ENCODE results near the gene CLEC2B.

Gene CLEC2B

DNA sequence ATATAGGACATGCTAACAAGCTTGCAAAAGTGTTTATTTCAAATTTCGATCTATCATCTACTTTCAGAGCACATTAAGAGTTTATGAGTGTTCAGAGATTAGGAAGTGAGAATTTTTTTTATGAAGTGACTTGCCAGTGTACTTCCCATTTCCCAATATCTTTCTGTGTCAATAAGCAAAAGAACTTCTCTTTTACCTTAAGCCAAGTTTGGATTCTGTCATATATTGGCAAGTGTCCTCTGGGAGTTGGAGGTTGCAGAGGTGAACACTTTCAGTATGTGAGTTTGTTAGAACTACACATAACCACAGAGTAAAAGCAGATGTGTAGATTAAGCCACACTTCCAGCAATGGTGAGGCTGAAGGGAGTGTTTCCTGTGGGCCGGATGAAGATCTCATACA, 58.5 kb downstream of the CLEC2B start:
- in situ Hi-C loops (cut with HindIII; ENCODE audit: low sequenced_read_pairs), result no loop called here

DNA sequence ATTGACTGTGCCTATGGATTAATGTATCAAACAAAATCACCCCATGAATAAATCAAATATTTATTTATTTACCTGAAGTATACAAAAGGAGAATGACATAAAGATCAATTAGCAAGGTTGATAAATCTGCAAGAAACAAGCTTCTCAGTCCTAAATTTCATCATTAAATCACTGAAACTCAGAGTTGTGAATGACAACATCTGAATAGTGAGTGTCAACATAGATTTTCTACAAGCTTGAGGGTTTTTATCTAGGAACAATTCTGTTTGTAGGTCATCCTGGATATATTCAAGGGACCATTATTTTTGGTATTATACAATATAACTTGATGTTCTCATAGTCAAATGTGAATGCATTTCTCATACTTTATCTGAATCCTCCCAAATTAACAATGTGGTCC, 59.3 kb downstream of the CLEC2B start:
- in situ Hi-C loops (cut with HindIII; ENCODE audit: low sequenced_read_pairs), result no loop called here

DNA sequence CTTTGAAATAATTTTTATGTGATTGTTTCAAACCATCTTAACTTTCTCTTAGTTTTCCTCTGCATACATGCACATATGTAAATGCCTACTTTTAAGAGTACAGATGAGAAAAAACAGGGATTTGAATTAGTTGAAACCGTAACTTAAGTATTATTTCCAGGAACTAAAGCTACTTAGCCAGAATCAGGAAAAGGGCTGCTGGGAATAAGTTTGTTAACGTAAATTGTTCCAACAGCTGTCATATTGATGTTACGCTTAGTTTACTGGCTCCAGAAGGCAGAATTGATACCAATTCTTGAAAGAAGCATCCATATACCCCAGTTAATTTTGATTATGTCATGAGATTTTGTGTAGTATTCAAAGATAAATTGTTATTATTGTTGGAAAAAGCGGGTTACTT, 59.8 kb downstream of the CLEC2B start:
- in situ Hi-C loops (cut with HindIII; ENCODE audit: low sequenced_read_pairs), result no loop called here

DNA sequence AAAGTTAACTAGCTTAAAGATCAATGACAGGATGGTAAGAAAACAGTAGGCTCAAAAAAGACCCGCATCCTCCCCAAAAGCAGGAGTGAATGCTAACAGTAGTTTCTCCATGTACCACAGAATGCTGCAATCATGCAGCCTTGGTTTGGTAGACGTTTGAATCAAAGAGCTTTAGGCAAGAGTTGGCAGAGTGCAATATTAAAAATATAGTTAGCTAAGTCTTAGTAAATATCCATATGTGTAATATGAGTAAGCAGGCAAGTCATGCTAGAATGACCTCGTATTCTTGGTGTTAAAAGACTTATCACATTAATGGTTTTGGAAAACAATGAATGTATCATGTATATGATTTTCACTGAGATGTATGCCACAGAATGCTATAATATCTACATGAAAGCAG, 60.6 kb downstream of the CLEC2B start:
- in situ Hi-C loops (cut with HindIII; ENCODE audit: low sequenced_read_pairs), result no loop called here

DNA sequence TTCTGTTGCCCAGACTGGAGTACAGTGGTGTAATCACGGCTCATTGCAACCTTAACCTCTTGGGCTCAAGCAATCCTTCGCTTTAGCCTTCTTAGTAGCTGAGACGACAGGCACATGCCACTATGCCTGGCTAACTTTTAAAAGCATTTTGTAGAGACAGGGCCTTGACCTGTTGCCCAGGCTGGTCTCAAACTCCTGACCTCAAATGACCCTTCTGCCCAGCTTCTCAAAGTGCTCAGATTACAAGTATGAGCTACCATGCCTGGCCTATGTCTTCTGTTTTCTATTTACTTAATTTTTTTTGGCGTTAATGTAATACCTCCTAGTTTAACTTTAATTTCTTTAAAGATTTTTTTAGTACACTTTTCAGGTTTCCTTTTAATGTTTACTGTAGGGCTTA, 62.4 kb downstream of the CLEC2B start:
- in situ Hi-C loops (cut with HindIII; ENCODE audit: low sequenced_read_pairs), result no loop called here

DNA sequence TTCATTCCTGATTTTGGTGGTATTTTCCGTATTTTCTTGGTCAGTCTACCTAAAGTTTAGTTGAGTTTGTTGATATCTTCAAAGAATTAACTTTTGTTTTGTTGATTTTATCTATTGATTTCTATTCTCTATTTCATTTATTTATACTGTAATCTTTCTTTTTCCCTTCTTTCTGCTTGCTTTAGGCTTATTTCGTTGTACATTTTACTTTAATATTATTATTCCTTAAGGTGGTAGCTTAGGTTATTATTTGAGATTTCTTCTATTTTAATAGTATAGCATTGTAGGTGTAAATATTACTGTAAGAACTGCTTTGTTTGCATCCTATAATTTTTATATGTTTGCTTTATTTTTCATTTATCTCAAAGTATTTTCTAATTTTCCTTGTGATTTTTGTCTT, 63.3 kb downstream of the CLEC2B start:
- in situ Hi-C loops (cut with HindIII; ENCODE audit: low sequenced_read_pairs), result no loop called here
